SKM-1 treated with dmso at 0.1 percent for 144 hours (cell line): ENCODE results near the gene WNK2.
"Not testable (repeated sequence)": the region's sequence is repeated elsewhere in the genome, so short reads cannot be mapped to it uniquely, and the experiment has no call there.

Experiments
- DNase-seq: peaks from one replicate; lab custom pipeline; 2025; ENCODE audit not compliant: unreplicated experiment; lab: John Stamatoyannopoulos, UW

Gene WNK2

DNA sequence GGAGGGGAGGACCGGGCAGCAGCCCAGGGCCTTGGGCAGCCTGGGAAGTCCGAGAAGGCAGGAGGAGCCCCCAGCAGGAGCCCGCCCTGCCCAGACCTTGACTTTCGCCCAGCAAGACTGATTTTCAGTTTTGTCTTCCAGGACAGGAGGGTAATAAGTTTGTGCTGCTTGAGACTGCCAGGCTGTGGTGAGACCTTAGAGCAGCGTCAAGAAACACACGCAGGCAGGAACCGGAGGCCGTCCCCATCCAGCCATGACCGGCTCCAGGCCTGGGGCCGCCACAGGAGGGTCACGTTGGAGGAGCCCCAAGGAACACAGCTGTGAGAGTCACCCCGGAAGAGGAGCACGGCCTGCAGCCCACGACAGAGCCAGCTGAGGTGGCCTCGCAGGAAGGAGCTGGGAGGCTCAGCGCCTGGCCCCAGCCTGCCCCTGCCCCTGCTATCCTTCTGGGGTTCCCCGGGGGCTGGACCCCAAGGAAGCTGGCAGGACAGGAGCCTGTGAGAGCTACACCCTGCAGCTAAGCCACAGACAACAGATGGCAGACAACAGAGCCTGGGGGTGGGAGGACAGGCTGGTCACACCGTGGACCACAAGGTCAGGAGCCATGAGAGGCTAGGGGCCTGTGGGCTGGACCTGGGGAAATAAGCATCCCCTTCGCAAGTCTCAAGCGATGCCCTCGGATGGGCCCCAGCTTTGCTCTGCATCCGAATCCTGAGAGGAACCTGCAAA, 141.5 kb downstream of the WNK2 start:
- DNase-seq, result no peak

DNA sequence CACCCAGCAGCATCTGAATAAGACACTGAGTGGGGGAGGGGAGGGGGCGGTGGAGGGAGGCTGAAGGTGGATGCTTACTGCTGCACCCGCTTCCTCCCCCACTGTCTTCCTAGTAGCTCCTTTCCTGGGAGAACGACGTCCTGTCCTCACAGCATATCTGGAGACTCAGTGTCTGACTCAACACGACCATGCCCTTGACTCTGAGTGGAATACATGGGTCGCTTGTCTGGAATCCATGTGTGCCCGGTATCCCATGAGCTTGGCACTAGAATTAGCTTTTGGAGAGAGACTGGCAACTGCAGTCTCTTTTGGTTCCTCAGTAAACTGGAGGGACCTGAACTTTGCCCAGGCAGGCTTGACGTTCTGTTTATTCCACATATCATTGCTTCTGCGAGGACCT, 142.1 kb downstream of the WNK2 start:
- no peak for DNase-seq

- DNase-seq, result no peak
These were observed 142.7 kb downstream of the WNK2 start for GRCh38 chr9:93326654-93327053.

DNA sequence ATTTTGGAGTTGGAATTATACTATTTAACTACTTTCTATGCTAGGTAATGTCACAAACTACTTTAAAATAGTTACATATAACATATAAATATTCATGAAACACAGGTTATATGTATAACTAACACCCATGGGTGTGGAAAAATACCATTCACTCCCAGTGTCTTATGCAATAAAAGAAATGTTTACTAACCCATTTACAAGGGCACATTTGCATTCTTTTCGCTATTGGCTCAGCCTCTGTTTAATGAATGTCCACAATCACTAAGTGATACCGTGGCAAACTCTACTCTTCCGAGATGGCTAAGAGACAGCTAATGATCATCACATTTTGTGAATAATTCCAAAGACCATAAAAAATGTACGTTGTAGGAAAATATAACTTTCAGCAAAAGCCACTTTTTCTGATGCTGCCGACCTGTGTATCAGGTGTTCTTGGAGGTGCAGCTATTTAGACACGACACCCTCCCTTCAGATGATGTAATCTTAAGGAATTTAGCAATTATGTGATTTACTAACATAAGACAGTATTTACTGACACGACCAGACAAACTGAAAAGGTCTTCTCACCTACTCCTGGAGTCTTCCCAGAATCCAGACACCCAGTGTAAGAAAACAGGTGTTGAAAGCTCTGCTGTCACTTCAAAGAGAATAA, 145.8 kb downstream of the WNK2 start:
- no peak for DNase-seq

GRCh38 chr9:93332317-93332716, 148.4 kb downstream of the WNK2 start:
- DNase-seq, result no peak

DNA sequence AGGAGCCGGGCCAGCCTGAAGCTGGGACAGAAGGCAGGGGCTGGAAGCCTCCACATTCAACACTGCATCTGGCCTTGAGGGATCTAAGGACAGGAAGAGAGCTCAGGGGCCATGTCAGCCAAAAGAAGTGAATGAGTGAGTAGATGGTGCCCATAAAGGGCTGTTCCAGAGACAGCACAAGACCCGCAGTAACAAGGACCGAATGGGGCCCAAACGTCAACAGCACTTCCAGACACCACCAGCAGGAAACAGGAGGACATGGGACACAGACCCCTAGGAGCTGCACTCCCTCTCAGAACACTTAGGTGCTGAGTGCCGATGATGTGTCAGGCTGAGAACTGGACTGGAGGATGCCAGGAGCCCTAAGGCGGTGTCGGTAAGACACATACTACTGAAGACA, 152.8 kb downstream of the WNK2 start:
- DNase-seq, result no peak

DNA sequence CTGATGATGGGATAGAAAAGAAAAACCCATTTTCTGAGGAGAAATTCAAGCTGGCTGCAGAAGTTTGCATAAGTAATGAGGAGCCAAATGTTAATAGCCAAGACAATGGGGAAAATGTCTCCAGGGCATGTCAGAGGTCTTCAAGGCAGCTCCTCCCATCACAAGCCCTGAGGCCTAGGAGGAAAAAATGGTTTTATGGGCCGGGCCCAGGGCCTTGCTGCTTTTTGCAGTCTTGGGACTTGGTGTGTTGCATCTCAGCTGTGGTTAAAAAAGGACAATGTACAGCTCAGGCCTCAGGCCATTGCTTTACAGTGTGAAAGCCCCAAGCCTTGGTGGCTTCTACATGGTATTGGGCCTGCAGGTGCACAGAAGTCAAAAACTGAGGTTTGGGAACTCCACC, 154.3 kb downstream of the WNK2 start:
- not testable (repeated sequence) for DNase-seq

GRCh38 chr9:93340091-93340490, 156.2 kb downstream of the WNK2 start:
- no peak for DNase-seq

GRCh38 chr9:93341820-93342219, 157.9 kb downstream of the WNK2 start:
- DNase-seq, result not testable (repeated sequence)

- not testable (repeated sequence) for DNase-seq
These were observed 158.5 kb downstream of the WNK2 start for GRCh38 chr9:93342428-93342827.

GRCh38 chr9:93343663-93344062, 159.7 kb downstream of the WNK2 start:
- no peak for DNase-seq

DNA sequence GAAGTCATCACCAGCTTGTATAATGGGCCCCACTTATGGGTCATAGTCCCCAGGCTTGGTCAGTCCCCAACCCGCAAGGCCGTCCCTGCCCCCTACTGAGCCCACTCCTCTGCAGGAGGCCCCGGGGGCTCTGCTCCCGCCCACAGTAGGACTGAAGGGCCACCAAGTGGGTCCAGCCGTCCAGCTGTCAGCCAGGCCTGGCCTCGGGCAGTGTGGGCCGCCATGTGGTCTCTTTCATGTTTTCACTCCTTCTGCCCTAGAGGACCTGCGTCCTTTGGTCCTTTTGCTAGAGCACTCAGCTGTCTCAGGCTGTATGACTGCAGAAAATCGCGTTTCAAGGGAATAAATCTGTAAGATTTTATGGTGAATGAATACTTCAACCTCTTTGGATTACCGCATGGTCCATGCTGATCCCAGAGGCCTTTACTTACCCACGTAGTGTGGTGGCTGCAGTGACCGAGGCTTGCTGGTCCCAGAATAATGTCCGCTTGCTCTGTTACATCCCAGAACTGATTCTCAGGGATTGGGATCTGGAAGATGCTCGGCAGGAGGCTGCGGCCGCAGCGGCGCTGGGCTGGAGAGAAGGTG, 161.8 kb downstream of the WNK2 start:
- no peak for DNase-seq

DNA sequence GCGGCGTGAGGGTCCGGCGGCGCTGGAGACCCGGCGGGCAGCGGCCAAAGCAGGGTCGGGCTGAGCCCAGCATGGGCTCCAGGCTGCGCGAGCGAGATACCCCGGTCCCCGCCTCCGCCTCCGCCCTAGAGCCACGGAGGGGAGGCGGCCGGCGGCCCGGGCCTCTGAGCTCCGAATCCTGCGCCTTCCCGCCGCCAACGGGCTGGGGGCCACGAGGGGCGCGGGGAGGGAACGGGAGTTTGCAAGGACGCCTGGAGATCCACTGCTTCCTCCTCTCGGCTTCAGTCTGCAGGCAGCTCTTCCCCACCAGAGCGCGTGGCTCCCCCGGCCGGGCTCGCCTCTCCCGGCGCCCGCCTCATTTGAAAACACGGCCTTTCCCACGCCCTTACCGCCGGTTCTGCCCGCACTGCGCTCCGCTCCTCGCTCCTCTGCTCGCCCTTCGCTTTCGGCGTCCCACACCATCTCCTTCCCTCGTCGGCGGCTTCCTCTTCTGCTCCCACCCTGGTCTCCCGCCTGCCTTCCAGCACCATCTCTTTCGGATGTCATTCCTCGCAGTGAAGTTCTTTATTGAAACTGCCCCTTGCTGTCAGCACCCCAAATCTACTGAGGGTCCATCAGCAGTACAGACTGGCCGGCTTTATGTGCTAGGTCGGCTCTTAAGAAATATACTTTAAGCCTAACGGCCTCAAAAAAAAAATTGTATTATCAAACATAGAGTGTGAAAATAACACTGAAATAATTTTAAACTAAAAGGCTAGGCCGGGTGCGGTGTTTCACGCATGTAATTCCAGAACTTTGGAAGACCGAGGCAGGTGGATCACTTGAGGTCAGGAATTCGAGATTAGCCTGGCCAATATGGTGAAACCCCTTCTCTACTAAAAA, 162.5 kb downstream of the WNK2 start:
- no peak for DNase-seq

DNA sequence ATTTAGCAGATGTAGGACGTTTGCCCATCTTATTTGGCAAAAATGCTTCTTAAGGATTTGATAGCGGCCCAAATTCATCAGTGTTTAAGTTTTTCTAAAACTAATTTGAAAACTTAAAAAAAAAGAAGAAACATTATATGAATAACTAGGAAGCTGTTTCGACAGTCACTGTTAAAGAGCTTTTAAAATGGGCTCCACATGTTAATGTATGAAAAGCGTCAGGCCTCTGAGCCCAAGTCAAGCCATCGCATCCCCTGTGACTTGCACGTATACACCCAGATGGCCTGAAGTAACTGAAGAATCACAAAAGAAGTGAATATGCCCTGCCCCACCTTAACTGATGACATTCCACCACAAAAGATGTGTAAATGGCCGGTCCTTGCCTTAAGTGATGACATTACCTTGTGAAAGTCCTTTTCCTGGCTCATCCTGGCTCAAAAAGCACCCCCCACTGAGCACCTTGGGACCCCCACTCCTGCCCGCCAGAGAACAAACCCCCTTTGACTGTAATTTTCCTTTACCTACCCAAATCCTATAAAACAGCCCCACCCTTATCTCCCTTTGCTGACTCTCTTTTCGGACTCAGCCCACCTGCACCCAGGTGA, 163.5 kb downstream of the WNK2 start:
- DNase-seq, result not testable (repeated sequence)

DNA sequence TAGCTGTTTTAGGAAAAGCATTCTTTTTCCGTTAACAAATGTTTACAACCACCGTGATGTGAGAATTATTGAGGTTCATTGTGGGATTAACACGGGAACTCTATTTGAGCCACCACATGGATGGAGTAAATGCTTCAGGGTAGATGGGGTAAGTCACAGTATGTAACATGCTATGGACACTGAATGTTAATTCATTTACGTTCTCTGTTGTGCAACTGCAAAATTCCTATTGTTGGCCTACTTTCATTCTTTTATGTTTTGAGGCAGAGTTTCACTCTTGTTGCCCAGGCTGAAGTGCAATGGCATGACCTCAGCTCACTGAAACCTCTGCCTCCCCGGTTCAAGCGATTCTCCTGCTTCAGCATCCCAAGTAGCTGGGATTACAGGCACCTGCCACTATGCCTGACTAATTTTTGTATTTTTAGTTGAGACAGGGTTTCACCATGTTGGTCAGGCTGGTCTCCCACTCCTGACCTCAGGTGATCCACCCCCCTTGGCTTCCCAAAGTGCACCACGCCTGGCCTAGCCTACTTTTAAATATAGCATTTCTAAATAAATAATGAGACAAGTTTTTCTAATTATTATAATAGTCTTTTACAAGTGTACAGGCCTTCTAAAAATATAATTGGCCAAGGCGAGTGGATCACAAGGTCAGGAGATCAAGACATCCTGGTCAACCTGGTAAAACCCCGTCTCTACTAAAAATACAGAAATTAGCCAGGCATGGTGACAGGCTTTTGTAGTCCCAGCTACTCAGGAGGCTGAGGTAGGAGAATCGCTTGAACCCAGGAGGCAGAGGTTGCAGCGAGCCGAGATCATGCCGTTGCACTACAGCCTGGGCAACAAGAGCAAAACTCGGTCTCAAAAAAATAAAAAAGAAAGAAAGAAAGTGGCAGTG, 169.7 kb downstream of the WNK2 start:
- DNase-seq, result not testable (repeated sequence)

- DNase-seq, result no peak
These were observed 170.5 kb downstream of the WNK2 start for GRCh38 chr9:93354451-93354850.

GRCh38 chr9:93355827-93356226, 171.9 kb downstream of the WNK2 start:
- DNase-seq, result no peak

GRCh38 chr9:93357649-93358048, 173.7 kb downstream of the WNK2 start:
- DNase-seq, result no peak

DNA sequence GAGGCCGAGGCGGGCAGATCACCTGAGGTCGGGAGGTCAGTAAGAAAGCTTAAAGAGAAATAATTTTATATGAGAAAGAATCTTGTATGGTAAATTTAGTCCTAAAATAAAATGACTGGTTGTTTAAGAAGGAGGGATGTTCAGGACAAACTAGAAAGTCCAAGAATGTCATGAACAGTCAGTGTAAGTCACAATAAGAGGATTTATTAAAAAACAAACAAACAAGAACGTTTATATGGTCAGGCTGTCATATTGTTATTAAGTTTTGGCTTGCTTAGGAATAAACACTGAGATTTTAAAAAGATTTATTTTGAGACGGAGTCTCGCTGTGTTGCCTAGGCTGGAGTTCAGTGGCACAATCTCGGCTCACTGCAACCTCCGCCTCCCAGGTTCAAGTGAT, 176.0 kb downstream of the WNK2 start:
- not testable (repeated sequence) for DNase-seq

- DNase-seq, result no peak
These were observed 178.1 kb downstream of the WNK2 start for GRCh38 chr9:93361995-93362394.
